Lower lobe of right lung (tissue), 2 donors: ENCODE results near the gene CENPQ. TPM values are rescaled to one million over a fixed set of nuclear protein-coding genes. Genes with fewer than 3 reads are reported as not detected.

ENCODE experiments used
- ATAC-seq, 2 donors: fragments of 200-7000 bp; cut with Tn5 transposase; one replicate each; pipeline ENCODE4 v1.9.1; 2020 to 2022; ENCODE audit warnings: mild to moderate bottlenecking in 2 of 2, moderate library complexity in 2 of 2
- DNase-seq: peaks from one replicate; pipeline ENCODE4 v3.0.0-alpha.2; 2020
- H3K27ac ChIP-seq: fragments of 200-600 bp; one replicate; pipeline ENCODE4 v1.8.0; 2022
- H3K27me3 ChIP-seq: fragments of 200-600 bp; one replicate; pipeline ENCODE4 v1.8.0; 2022; ENCODE audit warnings: low read depth
- H3K36me3 ChIP-seq: fragments of 200-600 bp; one replicate; pipeline ENCODE4 v1.8.0; 2022; ENCODE audit warnings: mild to moderate bottlenecking
- H3K4me1 ChIP-seq: fragments of 200-600 bp; one replicate; pipeline ENCODE4 v1.8.0; 2022
- H3K4me3 ChIP-seq: fragments of 200-600 bp; one replicate; pipeline ENCODE4 v1.8.0; 2022; ENCODE audit warnings: mild to moderate bottlenecking
- H3K9me3 ChIP-seq: fragments of 200-600 bp; one replicate; pipeline ENCODE4 v1.8.0; 2022
- CTCF ChIP-seq: fragments of 200-600 bp; IDR thresholded peaks from one replicate; pipeline ENCODE4 v1.8.0; 2022; ENCODE audit warnings: antibody characterized with exemption, mild to moderate bottlenecking
- intact Hi-C: fragments of 100-400 bp; cut with DNase I; formaldehyde crosslinking; loops from one replicate; pipeline ENCODE4 v1.11.0; 2022
- total RNA-seq: library from RNA; stranded (reverse); fragmentation: NEBNext Ultra II Directional; extraction: Animal tissue kit (Norgen Biotek cat#: 25700); gene quantifications from one replicate; pipeline ENCODE4 v1.2.1, GENCODE V29; 2021
- donor health status: DM: no; HTN: yes; CAD: no; lungs with severe emphysema.

CENPQ gene
- total RNA-seq, 1 donor from 2014 or later = 4.3 TPM

- no peaks in the 10 kb centered on the region for H3K4me1 ChIP-seq
- ATAC-seq (no peak), DNase-seq (no peak)
- H3K27ac ChIP-seq = no peak overlapping the region
- no peak overlapping the region for H3K4me3 ChIP-seq
- TF ChIP-seq CTCF = no peak
- intact Hi-C loops = no loop called here
- H3K36me3 ChIP-seq = no peaks in the 10 kb centered on the region
- H3K27me3 ChIP-seq = peaks cover 4% of the 10 kb centered on the region
- no peaks in the 10 kb centered on the region for H3K9me3 ChIP-seq
These were observed 53.0 kb downstream of the CENPQ start for GRCh38 chr6:49516147-49516505.

GRCh38 chr6:49517919-49518318 is 54.7 kb downstream of the CENPQ start:
- DNase-seq (no peak), ATAC-seq (no peak)
- Histone ChIP-seq H3K9me3 (no peaks in the 10 kb centered on the region), H3K27ac (no peak overlapping the region), H3K27me3 (peaks cover 4% of the 10 kb centered on the region), H3K4me1 (no peaks in the 10 kb centered on the region), H3K36me3 (no peaks in the 10 kb centered on the region), H3K4me3 (no peak overlapping the region)
- intact Hi-C loops = no loop called here
- TF ChIP-seq CTCF = no peak

- no peak for DNase-seq
- Histone ChIP-seq H3K4me3 (no peak overlapping the region), H3K4me1 (no peaks in the 10 kb centered on the region), H3K36me3 (no peaks in the 10 kb centered on the region), H3K27me3 (no peaks in the 10 kb centered on the region), H3K27ac (no peak overlapping the region), H3K9me3 (no peaks in the 10 kb centered on the region)
- no peak for ATAC-seq
- intact Hi-C loops = no loop called here
- no peak for TF ChIP-seq CTCF
These were observed 56.5 kb downstream of the CENPQ start for GRCh38 chr6:49519660-49520059.

- Histone ChIP-seq H3K36me3 (no peaks in the 10 kb centered on the region), H3K9me3 (no peaks in the 10 kb centered on the region), H3K27me3 (no peaks in the 10 kb centered on the region), H3K27ac (no peak overlapping the region), H3K4me1 (no peaks in the 10 kb centered on the region), H3K4me3 (no peak overlapping the region)
- DNase-seq (no peak), ATAC-seq (no peak)
- TF ChIP-seq CTCF = no peak
- intact Hi-C loops = no loop called here
These were observed 59.8 kb downstream of the CENPQ start for GRCh38 chr6:49522710-49523593.

GRCh38 chr6:49523901-49524300 is 60.7 kb downstream of the CENPQ start:
- no peak for TF ChIP-seq CTCF
- Histone ChIP-seq H3K9me3 (no peaks in the 10 kb centered on the region), H3K4me1 (no peaks in the 10 kb centered on the region), H3K27me3 (no peaks in the 10 kb centered on the region), H3K36me3 (no peaks in the 10 kb centered on the region), H3K4me3 (no peak overlapping the region), H3K27ac (no peak overlapping the region)
- DNase-seq (no peak), ATAC-seq (no peak)
- intact Hi-C loops = no loop called here
